ENCODE data around the gene THBD.

DNA sequence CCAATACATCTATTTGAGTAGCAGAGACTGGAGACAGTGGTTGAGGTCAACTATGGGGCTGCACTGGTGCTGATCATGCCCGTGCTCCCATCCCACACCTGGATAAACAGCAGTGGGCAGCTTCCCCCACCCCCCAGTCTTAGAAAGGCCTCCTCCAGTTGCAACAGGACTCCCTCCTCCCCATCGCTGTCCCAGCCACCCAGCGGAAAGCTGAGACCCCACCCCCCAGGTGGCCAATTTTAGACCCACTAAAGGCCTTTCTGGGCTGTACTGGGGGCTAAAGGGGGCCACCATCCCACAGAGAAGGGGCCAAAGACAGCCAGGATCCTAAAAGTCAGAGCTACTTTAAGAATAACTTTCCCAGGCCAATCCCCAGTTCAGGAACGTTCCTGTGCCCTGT is 15.6 kb downstream of the THBD start:
- TF ChIP-seq, protein P1, sequence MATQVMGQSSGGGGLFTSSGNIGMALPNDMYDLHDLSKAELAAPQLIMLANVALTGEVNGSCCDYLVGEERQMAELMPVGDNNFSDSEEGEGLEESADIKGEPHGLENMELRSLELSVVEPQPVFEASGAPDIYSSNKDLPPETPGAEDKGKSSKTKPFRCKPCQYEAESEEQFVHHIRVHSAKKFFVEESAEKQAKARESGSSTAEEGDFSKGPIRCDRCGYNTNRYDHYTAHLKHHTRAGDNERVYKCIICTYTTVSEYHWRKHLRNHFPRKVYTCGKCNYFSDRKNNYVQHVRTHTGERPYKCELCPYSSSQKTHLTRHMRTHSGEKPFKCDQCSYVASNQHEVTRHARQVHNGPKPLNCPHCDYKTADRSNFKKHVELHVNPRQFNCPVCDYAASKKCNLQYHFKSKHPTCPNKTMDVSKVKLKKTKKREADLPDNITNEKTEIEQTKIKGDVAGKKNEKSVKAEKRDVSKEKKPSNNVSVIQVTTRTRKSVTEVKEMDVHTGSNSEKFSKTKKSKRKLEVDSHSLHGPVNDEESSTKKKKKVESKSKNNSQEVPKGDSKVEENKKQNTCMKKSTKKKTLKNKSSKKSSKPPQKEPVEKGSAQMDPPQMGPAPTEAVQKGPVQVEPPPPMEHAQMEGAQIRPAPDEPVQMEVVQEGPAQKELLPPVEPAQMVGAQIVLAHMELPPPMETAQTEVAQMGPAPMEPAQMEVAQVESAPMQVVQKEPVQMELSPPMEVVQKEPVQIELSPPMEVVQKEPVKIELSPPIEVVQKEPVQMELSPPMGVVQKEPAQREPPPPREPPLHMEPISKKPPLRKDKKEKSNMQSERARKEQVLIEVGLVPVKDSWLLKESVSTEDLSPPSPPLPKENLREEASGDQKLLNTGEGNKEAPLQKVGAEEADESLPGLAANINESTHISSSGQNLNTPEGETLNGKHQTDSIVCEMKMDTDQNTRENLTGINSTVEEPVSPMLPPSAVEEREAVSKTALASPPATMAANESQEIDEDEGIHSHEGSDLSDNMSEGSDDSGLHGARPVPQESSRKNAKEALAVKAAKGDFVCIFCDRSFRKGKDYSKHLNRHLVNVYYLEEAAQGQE (IDR thresholded peaks at IDR 0.05; ENCODE audit: low read depth), result no peak
- TF ChIP-seq RAD21 (IDR thresholded peaks at IDR 0.05; ENCODE audit: low read depth) (no peak), ZBTB7A (IDR thresholded peaks at IDR 0.05; ENCODE audit: low read depth) (no peak), TAF1 (IDR thresholded peaks at IDR 0.05; ENCODE audit: low read depth) (no peak), CEBPB (IDR thresholded peaks at IDR 0.05) (no peak), EP300 (IDR thresholded peaks at IDR 0.05; ENCODE audit: borderline replicate concordance) (no peak), YY1 (IDR thresholded peaks at IDR 0.05; ENCODE audit: low read depth) (no peak), TCF12 (IDR thresholded peaks at IDR 0.05; ENCODE audit: low read depth) (no peak), EGR1 (IDR thresholded peaks at IDR 0.05) (no peak), NFIC (IDR thresholded peaks at IDR 0.05) (no peak), FOXM1 (IDR thresholded peaks at IDR 0.05; ENCODE audit: borderline replicate concordance, low read depth) (no peak), CREB1 (IDR thresholded peaks at IDR 0.05; ENCODE audit: low read depth) (no peak)
- TF ChIP-seq, protein P2, sequence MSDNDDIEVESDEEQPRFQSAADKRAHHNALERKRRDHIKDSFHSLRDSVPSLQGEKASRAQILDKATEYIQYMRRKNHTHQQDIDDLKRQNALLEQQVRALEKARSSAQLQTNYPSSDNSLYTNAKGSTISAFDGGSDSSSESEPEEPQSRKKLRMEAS (IDR thresholded peaks at IDR 0.05), result no peak
- TF ChIP-seq, protein P3, sequence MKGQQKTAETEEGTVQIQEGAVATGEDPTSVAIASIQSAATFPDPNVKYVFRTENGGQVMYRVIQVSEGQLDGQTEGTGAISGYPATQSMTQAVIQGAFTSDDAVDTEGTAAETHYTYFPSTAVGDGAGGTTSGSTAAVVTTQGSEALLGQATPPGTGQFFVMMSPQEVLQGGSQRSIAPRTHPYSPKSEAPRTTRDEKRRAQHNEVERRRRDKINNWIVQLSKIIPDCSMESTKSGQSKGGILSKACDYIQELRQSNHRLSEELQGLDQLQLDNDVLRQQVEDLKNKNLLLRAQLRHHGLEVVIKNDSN (IDR thresholded peaks at IDR 0.05), result no peak

Measured in Ishikawa (cell line).